IMR-90 (cell line): Measurements from ENCODE around the gene SV2B.

Experiments used
- CTCF ChIP-seq: conservative IDR thresholded peaks from 2 replicates; pipeline ENCODE4 v1.5.1; 2012; ENCODE audit warnings: mild to moderate bottlenecking, low read depth, low read length, improper control_type of control experiment
- MXI1 ChIP-seq: IDR thresholded peaks from 2 replicates; pipeline ENCODE4 v1.6.1; 2012; ENCODE audit warnings: low read depth, mild to moderate bottlenecking, low read length, moderate library complexity, borderline replicate concordance

DNA sequence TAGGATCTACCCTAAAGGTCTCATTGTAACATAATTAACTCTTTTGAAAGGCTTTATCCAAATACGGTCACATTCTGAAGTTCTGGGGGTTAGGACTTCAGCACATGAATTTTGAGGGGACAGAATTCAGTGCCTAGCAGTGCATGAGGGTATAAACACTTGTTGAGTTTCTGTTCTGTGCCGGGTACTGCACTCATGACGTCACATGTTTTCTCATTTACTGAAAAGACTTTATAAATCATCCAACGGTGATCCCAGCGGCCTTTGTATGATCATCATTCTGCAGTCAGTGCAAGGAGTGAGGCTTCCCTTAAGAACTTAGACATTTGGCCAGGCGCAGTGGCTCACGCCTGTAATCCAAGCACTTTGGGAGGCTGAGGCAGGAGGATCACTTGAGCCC is 25.1 kb downstream of the SV2B start:
- TF ChIP-seq CTCF (no peak), MXI1 (no peak)
